PFSK-1 (cell line): Measurements from ENCODE around the gene CDK6.

ENCODE experiments used
- POLR2AphosphoS5 ChIP-seq: IDR thresholded peaks from 2 replicates; pipeline ENCODE4 v1.6.1; 2012; ENCODE audit warnings: low read depth, mild to moderate bottlenecking, control low read depth, low read length, moderate library complexity
- TF ChIP-seq, protein P1 (sequence below), 2 experiments: IDR thresholded peaks; 2 replicates each; pipeline versions ENCODE4 v1.6.1 to v1.8.0; 2011 to 2012; ENCODE audit warnings: low read depth in 2 of 2, low read length in 2 of 2, control low read depth in 1 of 2, inconsistent platforms in 1 of 2, mild to moderate bottlenecking in 1 of 2, moderate library complexity in 1 of 2; ENCODE audit not compliant: insufficient read depth in 1 of 2

DNA sequence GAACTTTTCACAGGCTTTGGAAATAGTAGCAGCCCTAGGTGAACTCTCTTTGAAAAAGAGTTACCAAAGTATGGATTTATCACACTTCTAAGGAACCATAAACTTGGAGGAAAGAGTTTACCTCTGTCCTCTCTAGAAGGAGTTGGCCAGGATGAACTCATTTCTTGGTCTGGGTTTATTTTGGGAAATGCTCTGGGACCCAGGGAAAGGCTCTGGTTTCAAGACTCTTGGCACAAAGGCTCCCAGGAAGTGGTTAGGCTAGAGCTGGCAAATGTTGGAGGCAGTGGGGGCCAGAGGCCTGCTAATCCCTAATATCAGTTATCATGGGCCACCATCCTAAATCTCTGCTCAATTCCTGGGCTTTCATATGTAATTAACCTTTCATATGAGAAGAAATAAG, 36.3 kb upstream of the CDK6 start:
- TF ChIP-seq, protein P1, sequence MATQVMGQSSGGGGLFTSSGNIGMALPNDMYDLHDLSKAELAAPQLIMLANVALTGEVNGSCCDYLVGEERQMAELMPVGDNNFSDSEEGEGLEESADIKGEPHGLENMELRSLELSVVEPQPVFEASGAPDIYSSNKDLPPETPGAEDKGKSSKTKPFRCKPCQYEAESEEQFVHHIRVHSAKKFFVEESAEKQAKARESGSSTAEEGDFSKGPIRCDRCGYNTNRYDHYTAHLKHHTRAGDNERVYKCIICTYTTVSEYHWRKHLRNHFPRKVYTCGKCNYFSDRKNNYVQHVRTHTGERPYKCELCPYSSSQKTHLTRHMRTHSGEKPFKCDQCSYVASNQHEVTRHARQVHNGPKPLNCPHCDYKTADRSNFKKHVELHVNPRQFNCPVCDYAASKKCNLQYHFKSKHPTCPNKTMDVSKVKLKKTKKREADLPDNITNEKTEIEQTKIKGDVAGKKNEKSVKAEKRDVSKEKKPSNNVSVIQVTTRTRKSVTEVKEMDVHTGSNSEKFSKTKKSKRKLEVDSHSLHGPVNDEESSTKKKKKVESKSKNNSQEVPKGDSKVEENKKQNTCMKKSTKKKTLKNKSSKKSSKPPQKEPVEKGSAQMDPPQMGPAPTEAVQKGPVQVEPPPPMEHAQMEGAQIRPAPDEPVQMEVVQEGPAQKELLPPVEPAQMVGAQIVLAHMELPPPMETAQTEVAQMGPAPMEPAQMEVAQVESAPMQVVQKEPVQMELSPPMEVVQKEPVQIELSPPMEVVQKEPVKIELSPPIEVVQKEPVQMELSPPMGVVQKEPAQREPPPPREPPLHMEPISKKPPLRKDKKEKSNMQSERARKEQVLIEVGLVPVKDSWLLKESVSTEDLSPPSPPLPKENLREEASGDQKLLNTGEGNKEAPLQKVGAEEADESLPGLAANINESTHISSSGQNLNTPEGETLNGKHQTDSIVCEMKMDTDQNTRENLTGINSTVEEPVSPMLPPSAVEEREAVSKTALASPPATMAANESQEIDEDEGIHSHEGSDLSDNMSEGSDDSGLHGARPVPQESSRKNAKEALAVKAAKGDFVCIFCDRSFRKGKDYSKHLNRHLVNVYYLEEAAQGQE (IDR thresholded peaks at IDR 0.05; ENCODE audit: insufficient read depth in 1 of 2, low read depth in 2 of 2, low read length in 2 of 2) = no peak
- TF ChIP-seq POLR2AphosphoS5 = no peak
